ENCODE results near the gene EIF5A. TPM values are rescaled to one million over a fixed set of nuclear protein-coding genes. Genes with fewer than 3 reads are reported as not detected.
A peak's percentile ranks its signal among the peaks of the same experiment; 100 is the strongest.

Gene EIF5A
- total RNA-seq, 1 donor from 2014 or later: 1,262 TPM

DNA sequence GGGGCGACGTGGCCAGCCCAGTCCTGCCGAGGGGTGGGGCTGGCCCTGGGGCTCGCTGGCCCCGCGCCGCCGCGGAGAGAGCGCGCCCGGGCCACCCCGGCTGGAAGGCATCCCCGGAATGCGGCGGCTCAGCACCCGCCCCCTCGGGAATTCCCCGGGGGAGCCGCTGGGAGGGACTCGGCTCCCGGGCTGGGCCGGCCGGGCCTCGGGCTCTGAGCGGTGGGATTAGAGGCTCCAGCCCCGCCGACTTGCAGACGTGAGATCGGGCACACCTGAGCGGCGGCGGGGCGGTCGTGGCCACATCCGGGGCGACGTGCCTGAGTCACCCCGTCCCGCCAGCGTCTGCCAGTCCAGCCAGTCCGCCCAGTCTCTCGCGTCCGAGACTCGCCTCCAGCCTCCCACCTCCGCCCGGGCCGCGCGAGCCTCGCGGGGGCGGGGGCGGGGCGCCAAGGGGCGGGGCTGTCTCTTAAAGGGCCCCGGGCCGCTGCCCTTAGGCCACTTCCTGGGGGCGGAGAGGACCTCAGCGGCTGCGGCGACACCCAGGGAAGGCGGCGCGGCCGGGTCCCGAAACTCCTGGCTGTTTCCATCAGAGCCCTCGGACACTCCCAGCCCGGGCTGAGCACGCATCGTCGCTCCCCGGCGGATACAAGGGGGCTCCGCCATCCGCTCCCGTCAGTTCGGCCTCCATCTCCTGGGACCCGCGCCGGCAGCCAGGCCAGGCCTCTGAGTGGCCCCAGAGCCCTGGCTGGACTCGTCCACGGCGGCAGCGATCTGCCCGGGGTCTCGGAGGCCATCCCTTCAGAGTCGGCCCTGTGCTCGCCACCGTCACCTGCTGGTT is 44.5 kb downstream of the EIF5A start, which contains the start of gene KCTD11:
Gene KCTD11 (plus strand): TSS at position 498 of the 838 bp plus-strand sequence.
- peaks cover 20% of the 10 kb centered on the region for H3K36me3 Mint-ChIP-seq (ENCODE audit: low read depth)
- intact Hi-C loops (cut with micrococcal nuclease): loop anchor here (1.0 to 5.0 kb wide), 6 partner anchors 15 to 335 kb away; partner anchors contain the start of genes ACAP1, NEURL4, POLR2A and SLC2A4
- H3K9me3 Mint-ChIP-seq: no peaks in the 10 kb centered on the region
- peak within 1 kb of the TSS; percentile 84 for H3K4me3 Mint-ChIP-seq
- DNase-seq (ENCODE audit: low spot score): peak; percentile 76
- H3K4me1 Mint-ChIP-seq (ENCODE audit: low read depth): peaks cover 41% of the 10 kb centered on the region
- H3K27me3 Mint-ChIP-seq (ENCODE audit: insufficient read depth): no peaks in the 10 kb centered on the region
- H3K27ac Mint-ChIP-seq: peak within 1 kb of the TSS; percentile 87

GRCh38 chr17:7352503-7352889 is 45.1 kb downstream of the EIF5A start:
- no peak for DNase-seq (ENCODE audit: low spot score)
- no peaks in the 10 kb centered on the region for H3K9me3 Mint-ChIP-seq
- H3K4me1 Mint-ChIP-seq (ENCODE audit: low read depth): peaks cover 41% of the 10 kb centered on the region
- peak overlapping the region; percentile 84 for H3K4me3 Mint-ChIP-seq
- H3K36me3 Mint-ChIP-seq (ENCODE audit: low read depth): peaks cover 16% of the 10 kb centered on the region
- intact Hi-C loops (cut with micrococcal nuclease): loop anchor here (1.0 to 5.0 kb wide), 3 partner anchors 52 to 335 kb away; partner anchors contain the start of genes POLR2A, SLC35G6, TMEM256 and TP53
- peak overlapping the region; percentile 87 for H3K27ac Mint-ChIP-seq
- no peaks in the 10 kb centered on the region for H3K27me3 Mint-ChIP-seq (ENCODE audit: insufficient read depth)

DNA sequence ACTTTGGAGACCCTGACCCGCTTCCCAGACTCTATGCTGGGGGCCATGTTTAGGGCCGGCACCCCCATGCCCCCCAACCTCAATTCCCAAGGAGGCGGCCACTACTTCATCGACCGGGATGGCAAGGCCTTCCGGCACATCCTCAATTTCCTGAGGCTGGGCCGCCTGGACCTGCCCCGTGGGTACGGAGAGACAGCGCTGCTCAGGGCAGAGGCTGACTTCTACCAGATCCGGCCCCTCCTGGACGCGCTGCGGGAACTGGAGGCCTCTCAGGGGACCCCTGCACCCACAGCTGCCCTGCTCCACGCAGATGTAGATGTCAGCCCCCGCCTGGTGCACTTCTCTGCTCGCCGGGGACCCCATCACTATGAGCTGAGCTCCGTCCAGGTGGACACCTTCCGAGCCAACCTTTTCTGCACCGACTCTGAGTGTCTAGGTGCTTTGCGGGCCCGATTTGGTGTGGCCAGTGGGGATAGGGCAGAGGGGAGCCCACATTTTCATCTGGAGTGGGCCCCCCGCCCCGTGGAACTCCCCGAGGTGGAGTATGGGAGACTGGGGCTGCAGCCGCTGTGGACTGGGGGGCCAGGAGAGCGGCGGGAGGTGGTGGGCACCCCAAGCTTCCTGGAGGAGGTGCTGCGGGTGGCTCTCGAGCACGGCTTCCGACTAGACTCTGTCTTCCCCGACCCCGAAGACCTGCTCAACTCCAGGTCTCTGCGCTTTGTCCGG is 45.6 kb downstream of the EIF5A start:
- peaks cover 41% of the 10 kb centered on the region for H3K4me1 Mint-ChIP-seq (ENCODE audit: low read depth)

GRCh38 chr17:7354262-7354843 is 46.9 kb downstream of the EIF5A start:
- Mint-ChIP-seq H3K4me1 (ENCODE audit: low read depth) (peaks cover 35% of the 10 kb centered on the region), H3K27ac (peak overlapping the region; percentile 55), H3K9me3 (no peaks in the 10 kb centered on the region), H3K27me3 (ENCODE audit: insufficient read depth) (no peaks in the 10 kb centered on the region), H3K4me3 (peak overlapping the region; percentile 21), H3K36me3 (ENCODE audit: low read depth) (peaks cover 12% of the 10 kb centered on the region)
- intact Hi-C loops (cut with micrococcal nuclease): loop anchor here (5.0 kb wide), 1 partner anchor 128 kb away; the partner anchor contains the start of genes POLR2A and SLC35G6
- DNase-seq (ENCODE audit: low spot score): no peak

More for the DNA sequence above, 45.6 kb downstream of the EIF5A start:
- intact Hi-C loops (cut with micrococcal nuclease): loop anchor here (1.0 to 5.0 kb wide), 3 partner anchors 51 to 334 kb away; partner anchors contain the start of genes POLR2A, SLC35G6, TMEM256 and TP53
- H3K36me3 Mint-ChIP-seq (ENCODE audit: low read depth): peaks cover 12% of the 10 kb centered on the region
- H3K4me3 Mint-ChIP-seq: peak overlapping the region; percentile 84
- H3K27me3 Mint-ChIP-seq (ENCODE audit: insufficient read depth): no peaks in the 10 kb centered on the region
- no peak for DNase-seq (ENCODE audit: low spot score)
- H3K27ac Mint-ChIP-seq: peak overlapping the region; percentile 87
- no peaks in the 10 kb centered on the region for H3K9me3 Mint-ChIP-seq

DNA sequence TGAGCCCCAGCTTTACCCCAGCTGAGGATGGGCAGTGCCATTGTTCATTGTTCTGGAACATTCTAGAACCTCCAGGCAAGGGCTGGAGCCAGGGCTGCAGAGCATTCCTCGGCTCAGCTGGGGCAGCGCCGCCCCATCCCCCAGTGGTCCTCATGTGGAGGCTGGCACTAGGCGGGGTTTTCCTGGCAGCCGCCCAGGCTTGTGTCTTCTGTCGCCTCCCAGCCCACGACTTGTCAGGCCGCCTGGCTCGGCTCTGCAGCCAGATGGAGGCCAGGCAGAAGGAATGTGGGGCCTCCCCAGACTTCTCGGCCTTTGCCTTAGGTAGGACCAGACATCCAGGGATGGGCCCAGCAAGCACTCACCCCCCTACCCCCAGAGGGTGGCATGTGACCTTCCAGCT is 47.6 kb downstream of the EIF5A start, which contains the start of gene TMEM95:
Gene TMEM95 (plus strand): TSS at position 104 of the 400 bp plus-strand sequence. CDS start 49 bp downstream, at position 153.
- Mint-ChIP-seq H3K36me3 (ENCODE audit: low read depth) (peaks cover 8% of the 10 kb centered on the region), H3K4me3 (peak within 1 kb of the TSS; percentile 21), H3K27ac (peak within 1 kb of the TSS; percentile 55), H3K9me3 (no peaks in the 10 kb centered on the region), H3K27me3 (ENCODE audit: insufficient read depth) (no peaks in the 10 kb centered on the region), H3K4me1 (ENCODE audit: low read depth) (peaks cover 29% of the 10 kb centered on the region)
- DNase-seq (ENCODE audit: low spot score): no peak
- intact Hi-C loops (cut with micrococcal nuclease): loop anchor here (5.0 kb wide), 1 partner anchor 147 kb away; no protein-coding TSS in a partner anchor

- Mint-ChIP-seq H3K36me3 (ENCODE audit: low read depth) (peaks cover 8% of the 10 kb centered on the region), H3K27ac (no peak overlapping the region), H3K4me3 (no peak overlapping the region), H3K4me1 (ENCODE audit: low read depth) (peaks cover 29% of the 10 kb centered on the region), H3K27me3 (ENCODE audit: insufficient read depth) (no peaks in the 10 kb centered on the region), H3K9me3 (no peaks in the 10 kb centered on the region)
- intact Hi-C loops (cut with micrococcal nuclease): loop anchor here (5.0 kb wide), 1 partner anchor 147 kb away; no protein-coding TSS in a partner anchor
- DNase-seq (ENCODE audit: low spot score): no peak
Observed at GRCh38 chr17:7355573-7355972, 48.1 kb downstream of the EIF5A start.

DNA sequence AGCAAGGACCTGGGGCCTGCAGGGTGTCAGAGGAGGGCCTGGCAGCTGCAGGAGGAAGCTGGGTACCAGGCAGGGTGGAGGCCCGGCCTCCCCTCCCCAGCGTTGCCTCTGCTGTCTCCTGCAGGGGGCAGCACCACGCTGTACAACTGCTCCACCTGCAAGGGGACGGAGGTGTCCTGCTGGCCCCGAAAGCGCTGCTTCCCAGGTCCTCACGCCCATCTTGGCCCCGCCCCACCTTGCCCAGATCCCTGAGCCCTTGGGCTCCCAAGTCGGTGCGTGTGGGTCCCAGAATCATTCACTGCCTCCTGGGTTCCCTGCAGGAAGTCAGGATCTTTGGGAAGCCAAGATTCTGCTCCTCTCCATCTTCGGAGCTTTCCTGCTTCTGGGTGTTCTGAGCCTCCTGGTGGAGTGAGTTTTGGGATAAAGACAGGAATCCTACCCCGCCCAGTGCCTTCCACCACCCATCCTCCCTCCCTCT is 48.7 kb downstream of the EIF5A start:
- Mint-ChIP-seq H3K4me1 (ENCODE audit: low read depth) (peaks cover 29% of the 10 kb centered on the region), H3K27ac (no peak overlapping the region), H3K9me3 (no peaks in the 10 kb centered on the region)

GRCh38 chr17:7356756-7357155 is 49.3 kb downstream of the EIF5A start:
- Mint-ChIP-seq H3K36me3 (ENCODE audit: low read depth) (peaks cover 5% of the 10 kb centered on the region), H3K9me3 (no peaks in the 10 kb centered on the region), H3K27ac (no peak overlapping the region), H3K27me3 (ENCODE audit: insufficient read depth) (peaks cover under 1% of the 10 kb centered on the region), H3K4me3 (no peak overlapping the region), H3K4me1 (ENCODE audit: low read depth) (peaks cover 29% of the 10 kb centered on the region)
- no peak for DNase-seq (ENCODE audit: low spot score)
- intact Hi-C loops (cut with micrococcal nuclease): loop anchor here (1.0 to 5.0 kb wide), 4 partner anchors 48 to 205 kb away; partner anchors contain the start of genes SENP3 and TMEM256

More for the DNA sequence above, 48.7 kb downstream of the EIF5A start:
- H3K27me3 Mint-ChIP-seq (ENCODE audit: insufficient read depth): no peaks in the 10 kb centered on the region
- peak; percentile 82 for DNase-seq (ENCODE audit: low spot score)
- intact Hi-C loops (cut with micrococcal nuclease): loop anchor here (1.0 to 5.0 kb wide), 4 partner anchors 48 to 205 kb away; partner anchors contain the start of genes SENP3 and TMEM256
- no peak overlapping the region for H3K4me3 Mint-ChIP-seq
- peaks cover 8% of the 10 kb centered on the region for H3K36me3 Mint-ChIP-seq (ENCODE audit: low read depth)

GRCh38 chr17:7357381-7357780 is 50.0 kb downstream of the EIF5A start:
- Mint-ChIP-seq H3K4me3 (no peak overlapping the region), H3K27ac (no peak overlapping the region), H3K9me3 (no peaks in the 10 kb centered on the region), H3K27me3 (ENCODE audit: insufficient read depth) (peaks cover 3% of the 10 kb centered on the region), H3K4me1 (ENCODE audit: low read depth) (peaks cover 27% of the 10 kb centered on the region), H3K36me3 (ENCODE audit: low read depth) (peaks cover 4% of the 10 kb centered on the region)
- no peak for DNase-seq (ENCODE audit: low spot score)
- intact Hi-C loops (cut with micrococcal nuclease): loop anchor here (5.0 kb wide), 1 partner anchor 145 kb away; no protein-coding TSS in a partner anchor

DNA sequence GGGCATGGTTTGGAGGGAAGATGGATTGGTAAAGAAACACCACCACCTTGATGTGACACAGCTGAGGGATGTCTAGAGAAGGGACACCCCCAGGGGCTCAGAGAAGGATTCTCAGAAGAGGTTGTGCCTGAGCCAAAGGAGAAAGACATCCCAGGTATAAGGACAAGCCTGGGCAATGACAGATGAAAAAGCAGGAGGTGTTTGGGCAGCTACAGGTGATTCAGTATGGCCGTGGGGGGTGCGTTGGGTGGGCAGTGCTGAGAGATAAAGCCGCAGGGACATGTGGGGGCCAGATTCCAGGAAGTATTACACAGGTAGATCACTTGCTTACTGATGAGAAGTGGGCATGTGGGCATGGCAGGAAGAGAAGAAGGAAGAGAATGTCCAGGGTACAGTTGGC is 54.5 kb downstream of the EIF5A start:
- DNase-seq (ENCODE audit: low spot score): no peak
- H3K4me1 Mint-ChIP-seq (ENCODE audit: low read depth): no peaks in the 10 kb centered on the region
- intact Hi-C loops (cut with micrococcal nuclease): no loop called here
- no peak overlapping the region for H3K27ac Mint-ChIP-seq
- peaks cover 3% of the 10 kb centered on the region for H3K27me3 Mint-ChIP-seq (ENCODE audit: insufficient read depth)
- no peak overlapping the region for H3K4me3 Mint-ChIP-seq
- no peaks in the 10 kb centered on the region for H3K9me3 Mint-ChIP-seq
- H3K36me3 Mint-ChIP-seq (ENCODE audit: low read depth): no peaks in the 10 kb centered on the region
